Measurements from ENCODE around the gene LMNB1.

GRCh38 chr5:126736141-126736540 is 40.8 kb upstream of the LMNB1 start:
- TF ChIP-seq, protein P1, sequence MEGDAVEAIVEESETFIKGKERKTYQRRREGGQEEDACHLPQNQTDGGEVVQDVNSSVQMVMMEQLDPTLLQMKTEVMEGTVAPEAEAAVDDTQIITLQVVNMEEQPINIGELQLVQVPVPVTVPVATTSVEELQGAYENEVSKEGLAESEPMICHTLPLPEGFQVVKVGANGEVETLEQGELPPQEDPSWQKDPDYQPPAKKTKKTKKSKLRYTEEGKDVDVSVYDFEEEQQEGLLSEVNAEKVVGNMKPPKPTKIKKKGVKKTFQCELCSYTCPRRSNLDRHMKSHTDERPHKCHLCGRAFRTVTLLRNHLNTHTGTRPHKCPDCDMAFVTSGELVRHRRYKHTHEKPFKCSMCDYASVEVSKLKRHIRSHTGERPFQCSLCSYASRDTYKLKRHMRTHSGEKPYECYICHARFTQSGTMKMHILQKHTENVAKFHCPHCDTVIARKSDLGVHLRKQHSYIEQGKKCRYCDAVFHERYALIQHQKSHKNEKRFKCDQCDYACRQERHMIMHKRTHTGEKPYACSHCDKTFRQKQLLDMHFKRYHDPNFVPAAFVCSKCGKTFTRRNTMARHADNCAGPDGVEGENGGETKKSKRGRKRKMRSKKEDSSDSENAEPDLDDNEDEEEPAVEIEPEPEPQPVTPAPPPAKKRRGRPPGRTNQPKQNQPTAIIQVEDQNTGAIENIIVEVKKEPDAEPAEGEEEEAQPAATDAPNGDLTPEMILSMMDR (conservative IDR thresholded peaks at IDR 0.05; ENCODE audit: low read length): no peak
- TF ChIP-seq EZH2phosphoT487 (IDR thresholded peaks at IDR 0.05; ENCODE audit: borderline replicate concordance, low read depth, low read length): no peak
